Stimulated activated CD4-positive, alpha-beta T cell treated with anti-CD3 and anti-CD28 coated beads, TNF-alpha, amount 100 ng/mL, for 4 hours (primary cell): ENCODE results near the gene RASGRF1.
"Not testable (repeated sequence)": the region's sequence is repeated elsewhere in the genome, so short reads cannot be mapped to it uniquely, and the experiment has no call there.

Source experiments
- DNase-seq, 3 experiments: peaks; one replicate each; pipeline ENCODE4 v3.0.0-alpha.2; 2020; ENCODE audit warnings: low read depth in 3 of 3

Gene RASGRF1

GRCh38 chr15:79006071-79006470 lies 84.5 kb downstream of the RASGRF1 start:
- no peak for DNase-seq

- DNase-seq = no peak
These were observed 86.2 kb downstream of the RASGRF1 start for GRCh38 chr15:79004336-79004735.

- DNase-seq = no peak
These were observed 86.7 kb downstream of the RASGRF1 start for GRCh38 chr15:79003896-79004295.

- no peak for DNase-seq
These were observed 87.3 kb downstream of the RASGRF1 start for GRCh38 chr15:79003301-79003700.

- DNase-seq = no peak
These were observed 88.0 kb downstream of the RASGRF1 start for GRCh38 chr15:79002581-79002980.

GRCh38 chr15:78999636-79000035 lies 90.9 kb downstream of the RASGRF1 start:
- DNase-seq = no peak

- DNase-seq = no peak
These were observed 92.1 kb downstream of the RASGRF1 start for GRCh38 chr15:78998526-78998925.

GRCh38 chr15:78997981-78998499 lies 92.5 kb downstream of the RASGRF1 start:
- DNase-seq = no peak

GRCh38 chr15:78996894-78997275 lies 93.7 kb downstream of the RASGRF1 start:
- DNase-seq = no peak

GRCh38 chr15:78995921-78996893 lies 94.4 kb downstream of the RASGRF1 start:
- DNase-seq = no peak

GRCh38 chr15:78995161-78995560 lies 95.4 kb downstream of the RASGRF1 start:
- DNase-seq = not testable (repeated sequence)

- no peak for DNase-seq
These were observed 96.5 kb downstream of the RASGRF1 start for GRCh38 chr15:78993931-78994530.

- DNase-seq = no peak
These were observed 97.2 kb downstream of the RASGRF1 start for GRCh38 chr15:78993257-78993930.

- no peak for DNase-seq
These were observed 97.9 kb downstream of the RASGRF1 start for GRCh38 chr15:78992416-78993256.

- no peak for DNase-seq
These were observed 98.7 kb downstream of the RASGRF1 start for GRCh38 chr15:78991879-78992278.

GRCh38 chr15:78991476-78991875 lies 99.1 kb downstream of the RASGRF1 start:
- DNase-seq = no peak

GRCh38 chr15:78990278-78990677 lies 100.3 kb downstream of the RASGRF1 start:
- DNase-seq = no peak

GRCh38 chr15:78989701-78990240 lies 100.8 kb downstream of the RASGRF1 start:
- no peak for DNase-seq

GRCh38 chr15:78988361-78988911 lies 102.1 kb downstream of the RASGRF1 start:
- DNase-seq = no peak

GRCh38 chr15:78987556-78988360 lies 102.8 kb downstream of the RASGRF1 start:
- no peak for DNase-seq
